Tongue (tissue), 3 donors: ENCODE measurements around the gene FRMD3. TPM values are rescaled to one million over a fixed set of nuclear protein-coding genes. Genes with fewer than 3 reads are reported as not detected.

Source experiments
- DNase-seq: peaks from one replicate; pipeline ENCODE4 v3.0.0-alpha.2; 2015
- small RNA-seq: library from RNA; depleted of rRNA; stranded (forward); fragments of <200 nt; gene quantifications from one replicate; pipeline ENCODE3, GENCODE V24; 2014; ENCODE audit warnings: low replicate concordance
- total RNA-seq: library from RNA; depleted of rRNA; stranded (reverse); fragments of >200 nt; gene quantifications from one replicate; pipeline ENCODE4 v1.2.3, GENCODE V29; 2014

Gene FRMD3
- total RNA-seq, 1 donor from 2014 or later = 33.2 TPM

DNA sequence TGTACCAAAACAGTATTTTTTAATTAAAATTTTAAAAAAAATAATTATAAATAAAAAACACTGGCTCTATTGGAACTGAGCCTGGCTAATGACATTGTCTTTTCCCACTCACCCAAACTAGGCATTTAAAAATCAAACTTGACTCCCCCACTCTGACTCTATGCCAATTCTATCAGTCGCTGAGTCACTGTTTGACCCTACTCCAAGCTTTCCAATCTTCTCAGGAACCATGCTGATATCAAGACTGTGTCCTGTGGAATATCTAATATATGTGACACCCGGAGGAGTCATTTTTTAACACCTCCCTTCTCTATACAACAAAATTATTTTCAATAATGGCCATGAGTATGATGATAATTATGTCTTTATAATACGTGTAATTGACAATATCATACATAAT, 303.7 kb downstream of the FRMD3 start:
- DNase-seq = no peak

DNA sequence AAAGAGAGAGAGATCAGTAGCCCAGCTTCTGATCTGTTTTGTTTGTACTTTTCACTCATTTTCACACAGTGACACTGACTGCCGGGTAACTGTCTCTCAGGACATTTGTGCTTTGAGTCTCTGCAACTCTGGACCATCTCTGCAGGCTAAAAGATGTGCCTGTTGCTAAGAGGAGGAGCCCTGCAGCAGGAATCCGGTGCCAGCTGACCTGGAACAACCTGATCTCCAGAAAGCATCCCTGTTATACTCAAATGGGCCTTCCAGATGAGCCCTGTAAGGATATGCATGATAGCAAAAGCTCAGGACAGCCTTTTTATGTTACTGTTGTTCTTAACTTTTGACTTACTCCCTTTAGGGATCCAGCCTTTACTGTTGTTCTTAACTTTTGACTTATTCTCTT, 304.6 kb downstream of the FRMD3 start:
- DNase-seq = no peak

DNA sequence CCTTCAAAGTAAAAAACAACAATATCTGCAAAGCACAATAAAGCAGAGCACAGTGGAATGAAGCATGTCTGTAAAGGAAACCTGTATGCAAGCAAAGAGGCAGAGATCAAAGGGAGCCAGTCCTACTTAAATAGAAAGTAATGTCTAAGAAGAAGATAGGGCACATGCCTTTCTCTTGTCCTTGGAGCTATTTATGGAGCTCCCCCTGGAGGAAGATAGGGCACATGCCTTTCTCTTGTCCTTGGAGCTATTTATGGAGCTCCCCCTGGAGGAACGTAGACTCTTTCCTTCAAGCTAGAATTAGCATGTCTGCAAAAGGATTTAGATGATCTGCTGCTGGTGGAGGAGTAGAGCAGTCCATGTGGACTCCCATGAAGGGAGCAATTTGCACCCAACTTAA, 307.2 kb downstream of the FRMD3 start:
- no peak for DNase-seq

DNA sequence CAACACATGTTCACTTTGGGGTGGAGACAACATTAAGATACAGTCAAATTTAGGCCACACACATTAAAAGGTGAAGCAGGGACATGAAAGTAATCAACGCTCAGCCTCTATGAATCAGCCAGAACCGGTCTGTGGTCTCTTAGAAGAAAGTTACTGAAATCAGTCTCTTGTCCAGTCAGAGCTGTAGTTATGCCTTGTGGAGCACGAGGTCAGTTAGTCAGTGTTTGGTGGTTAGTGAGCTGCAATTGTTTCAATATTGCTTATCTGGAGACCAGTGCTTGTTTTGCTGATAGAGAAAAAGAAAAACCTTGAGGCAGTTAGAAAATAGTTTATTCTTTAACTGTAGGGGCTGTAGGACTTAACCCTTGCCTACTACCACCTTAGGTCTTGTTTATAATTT, 317.5 kb downstream of the FRMD3 start:
- no peak for DNase-seq

DNA sequence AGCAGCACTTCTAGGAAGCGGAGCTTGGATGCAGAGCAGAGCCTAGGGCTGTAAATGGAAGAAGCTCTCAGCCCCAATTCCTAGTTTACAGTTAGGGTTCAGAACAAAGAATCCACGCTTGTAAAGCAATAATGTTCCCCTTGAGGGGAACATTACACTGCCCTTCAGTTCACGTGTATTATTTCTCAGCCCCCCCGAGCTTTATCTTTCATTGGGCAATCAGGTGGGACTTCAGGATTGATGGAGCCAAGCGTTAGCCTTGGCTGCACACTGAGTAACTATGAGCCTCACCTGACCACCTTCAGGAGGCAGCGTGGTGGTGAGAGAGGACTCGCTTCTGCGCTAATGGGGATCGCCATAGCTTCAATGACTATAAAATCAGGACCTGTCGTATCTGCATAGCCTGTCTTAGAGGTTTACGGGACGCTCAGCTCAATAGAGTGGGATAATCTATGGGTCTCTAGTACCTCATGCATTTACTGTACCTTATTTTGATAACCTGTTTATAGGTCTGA, 318.2 kb downstream of the FRMD3 start:
- DNase-seq = no peak

DNA sequence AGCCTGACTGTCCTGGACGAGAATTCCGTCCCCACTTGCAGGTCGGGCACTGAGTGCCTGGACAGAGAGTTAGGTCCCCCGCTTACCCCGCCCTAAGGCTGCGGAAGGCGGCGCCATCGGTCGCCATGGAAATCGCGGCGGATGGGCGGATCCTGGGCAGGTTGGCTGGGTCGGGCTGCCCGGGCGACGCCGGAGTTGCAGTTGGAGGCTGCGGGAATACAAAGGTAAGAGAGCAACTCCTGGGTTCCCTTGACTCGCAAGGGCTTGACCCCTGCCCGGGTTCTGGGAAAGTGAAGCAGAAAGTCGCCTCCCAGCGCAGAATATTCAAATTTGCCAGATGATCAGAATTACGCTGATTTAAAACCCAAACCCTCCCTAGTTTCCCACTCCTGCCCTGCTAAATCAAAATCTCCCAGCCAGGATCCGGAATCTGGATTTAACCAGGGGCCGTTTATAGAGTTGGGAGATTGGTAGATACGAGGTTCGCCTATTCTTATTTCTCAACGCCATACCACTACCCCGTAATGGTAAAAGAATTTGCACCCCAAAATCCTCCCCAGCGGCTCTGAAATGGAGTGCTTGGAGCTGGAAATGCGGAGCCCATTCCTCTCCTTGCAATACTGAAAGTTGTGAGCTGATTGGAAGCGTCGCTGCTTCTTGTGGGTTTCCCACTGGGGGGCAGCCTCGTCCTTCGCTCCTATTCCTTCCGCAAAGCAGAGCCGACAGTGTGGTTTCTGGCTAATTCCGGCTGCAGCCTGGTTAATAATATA, 318.9 kb downstream of the FRMD3 start:
- peak; percentile 96 for DNase-seq

DNA sequence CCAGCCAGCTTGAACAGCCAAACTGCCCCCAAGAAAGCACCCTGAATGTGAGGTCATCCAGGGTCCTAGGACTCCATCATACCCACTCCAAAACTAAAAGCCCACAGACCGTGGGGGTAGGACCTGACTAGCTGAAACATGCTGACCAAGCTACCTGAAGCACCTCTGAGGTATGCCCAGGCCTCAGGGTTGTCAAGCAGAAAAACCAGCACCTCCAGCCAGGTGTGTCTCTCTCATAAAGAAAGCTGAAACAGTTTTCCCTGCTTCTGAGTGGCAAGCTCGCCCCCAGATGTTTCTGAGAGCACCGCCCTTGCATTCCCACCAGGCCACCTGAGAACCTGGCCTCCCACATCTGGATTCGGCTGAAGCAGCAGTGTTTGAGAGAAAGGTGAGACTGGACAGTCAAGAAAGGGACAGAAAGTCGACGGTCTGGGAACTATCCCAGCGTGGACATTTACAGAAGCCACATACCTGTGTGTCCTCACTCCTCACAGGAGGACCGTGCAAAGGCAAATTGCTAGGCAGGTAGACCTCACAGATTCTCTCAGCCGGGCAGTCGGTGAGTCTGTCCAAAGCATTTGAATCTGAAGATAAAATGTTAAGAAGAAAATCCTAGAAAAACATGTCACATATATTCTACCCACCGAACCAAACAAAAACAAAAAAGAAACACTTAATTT, 319.6 kb downstream of the FRMD3 start:
- no peak for DNase-seq

DNA sequence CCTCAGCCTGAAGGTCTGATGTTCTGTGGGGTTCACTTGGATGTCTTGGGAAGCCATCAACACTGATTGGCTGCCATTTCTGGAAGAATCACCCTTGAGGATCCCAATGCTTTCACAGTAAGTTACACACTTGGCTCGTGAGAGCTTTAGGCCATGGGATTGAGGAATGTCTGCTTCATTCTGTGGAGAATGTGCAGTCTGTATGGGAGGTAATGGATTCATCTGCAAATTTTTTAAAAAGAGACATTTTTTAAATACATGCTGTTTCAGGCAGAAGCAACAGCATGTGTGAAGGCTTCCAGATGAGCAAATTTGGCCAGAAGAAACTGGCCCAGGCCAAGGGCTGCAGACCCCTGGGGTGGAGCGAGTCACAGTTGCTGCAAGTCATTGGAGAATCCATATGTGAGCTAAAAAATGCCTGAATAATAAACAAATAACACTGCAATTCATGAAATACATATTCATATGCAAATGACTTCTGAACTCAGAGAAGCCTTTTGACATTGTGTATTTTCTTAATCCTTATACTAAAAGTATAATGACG, 328.9 kb downstream of the FRMD3 start:
- DNase-seq = no peak

DNA sequence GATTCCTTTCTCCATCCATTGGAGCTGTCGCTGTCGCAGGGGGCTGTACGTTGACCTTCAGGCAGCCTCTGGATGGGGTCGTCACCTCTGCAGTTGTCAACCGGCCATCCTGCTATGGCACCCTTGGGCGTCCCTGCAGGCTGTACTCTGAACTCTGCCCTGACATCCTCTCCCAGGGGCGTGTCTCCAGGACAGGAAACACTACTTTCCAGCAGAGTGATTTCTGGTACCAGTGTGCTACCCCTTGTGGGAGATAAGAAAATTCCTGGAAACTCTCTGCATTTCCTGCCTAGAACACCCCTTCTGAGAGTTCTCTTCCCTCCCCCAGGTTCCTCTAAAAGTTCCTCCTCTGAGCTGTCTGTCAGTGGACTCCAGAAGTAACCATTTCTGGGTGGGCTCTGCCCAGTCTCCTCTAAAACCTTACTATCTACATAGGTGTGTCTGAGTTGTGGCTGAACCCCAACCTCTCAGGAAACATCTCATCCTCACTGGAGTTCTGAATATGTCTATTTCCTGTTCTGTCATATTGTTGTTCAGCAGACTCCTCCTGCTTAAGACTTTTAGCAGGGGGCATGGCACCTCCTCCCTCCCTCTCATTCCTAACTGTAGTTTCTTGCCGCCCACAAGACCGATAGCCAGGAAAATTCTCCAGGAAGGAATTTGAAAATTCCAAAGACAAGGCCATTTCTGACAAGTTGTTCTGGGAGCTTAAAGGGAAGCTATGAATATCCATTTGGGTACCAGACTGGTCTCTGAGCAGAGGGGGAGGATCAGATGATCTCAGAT, 329.9 kb downstream of the FRMD3 start:
- DNase-seq = no peak

DNA sequence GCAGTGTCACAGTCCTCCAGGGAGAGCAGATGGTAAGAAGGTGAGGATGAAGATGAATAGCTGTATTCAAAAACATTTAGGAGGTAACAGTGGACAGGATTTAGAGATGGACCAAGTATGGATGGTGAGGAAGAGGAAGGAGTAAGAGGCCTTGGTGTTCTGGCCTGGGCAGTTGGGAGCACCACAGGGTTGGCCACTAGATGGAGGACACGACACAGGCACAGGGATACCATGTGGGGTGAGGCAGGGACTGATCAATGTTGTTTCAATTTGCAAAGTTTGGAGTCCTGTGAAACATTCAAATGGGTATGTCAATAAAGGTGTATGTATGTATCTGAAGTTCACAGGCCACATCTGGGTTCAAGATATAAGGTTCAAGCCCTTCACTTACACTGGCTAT, 334.2 kb downstream of the FRMD3 start:
- DNase-seq = no peak

DNA sequence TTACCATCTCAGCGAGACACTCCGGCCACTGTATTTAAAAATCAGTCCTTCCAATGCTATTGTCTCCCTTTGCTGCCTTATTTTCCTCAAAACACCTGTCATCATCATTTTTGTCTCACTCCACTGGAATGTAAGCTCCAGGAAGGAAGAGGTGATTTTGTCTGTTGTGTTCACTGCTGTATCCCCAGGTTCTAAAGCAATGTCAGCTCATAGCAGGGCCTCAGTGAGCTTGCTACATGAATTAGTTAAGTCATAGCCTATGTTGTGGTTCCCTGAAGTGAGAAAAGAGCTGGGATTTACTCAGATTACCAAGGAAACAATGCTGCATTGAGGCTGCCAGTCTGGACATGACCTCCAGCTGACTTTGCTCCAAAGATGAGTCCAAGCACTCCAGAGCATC, 337.7 kb downstream of the FRMD3 start:
- no peak for DNase-seq

DNA sequence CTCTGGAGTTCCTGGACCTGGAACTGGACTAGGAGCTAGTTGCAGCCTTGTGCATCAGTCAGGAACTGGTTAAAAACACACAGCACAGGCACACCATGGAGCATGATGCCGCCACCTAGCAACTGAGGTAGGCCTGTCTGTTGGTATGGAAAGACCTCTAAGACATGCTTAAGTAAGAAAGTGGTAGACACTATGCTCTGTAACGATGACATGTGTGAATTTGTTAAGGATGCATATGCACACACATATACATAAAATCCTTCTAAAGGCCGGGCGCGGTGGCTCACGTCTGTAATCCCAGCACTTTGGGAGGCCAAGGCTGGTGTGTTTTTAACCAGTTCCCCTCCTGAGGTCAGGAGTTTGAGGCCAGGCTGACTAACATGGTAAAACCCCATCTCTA, 338.4 kb downstream of the FRMD3 start:
- DNase-seq = no peak

DNA sequence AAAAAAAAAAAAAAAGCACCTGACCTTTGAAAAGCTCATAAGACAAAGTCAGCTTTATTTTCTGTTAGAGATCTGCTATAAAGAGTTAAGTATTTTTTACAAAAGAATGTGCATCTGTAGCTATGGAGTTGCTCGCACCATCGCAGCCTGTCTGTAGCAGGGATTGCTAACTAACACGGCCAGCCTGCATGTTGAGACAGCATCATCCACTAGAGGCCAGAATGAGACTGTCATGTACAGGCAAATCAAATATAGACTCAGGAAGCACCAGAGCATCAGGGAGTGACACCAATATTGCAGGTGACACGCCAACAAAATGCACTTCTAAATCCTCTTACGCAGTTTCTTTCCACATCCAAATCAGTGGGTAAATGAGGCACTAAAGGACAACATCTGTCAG, 339.0 kb downstream of the FRMD3 start:
- DNase-seq = peak; percentile 78

DNA sequence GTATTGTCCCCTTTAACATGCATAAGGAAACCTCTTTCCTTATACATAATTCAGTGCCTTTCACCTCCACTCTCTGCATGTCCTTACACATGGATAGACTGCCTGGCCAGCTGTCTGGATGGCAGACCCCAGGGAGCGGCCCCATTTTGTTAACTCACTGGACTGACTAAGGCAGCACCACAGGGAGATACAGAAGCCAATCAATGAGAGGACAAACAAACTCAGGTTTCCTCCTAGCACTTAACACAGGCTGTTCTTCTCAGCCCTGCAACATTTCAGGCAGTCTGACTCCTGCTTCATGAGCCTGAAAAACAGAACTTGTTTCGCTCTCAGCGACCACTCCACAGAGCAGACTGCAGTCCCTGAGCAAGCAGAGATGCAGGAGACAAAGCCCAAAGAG, 339.8 kb downstream of the FRMD3 start:
- peak; percentile 3 for DNase-seq

DNA sequence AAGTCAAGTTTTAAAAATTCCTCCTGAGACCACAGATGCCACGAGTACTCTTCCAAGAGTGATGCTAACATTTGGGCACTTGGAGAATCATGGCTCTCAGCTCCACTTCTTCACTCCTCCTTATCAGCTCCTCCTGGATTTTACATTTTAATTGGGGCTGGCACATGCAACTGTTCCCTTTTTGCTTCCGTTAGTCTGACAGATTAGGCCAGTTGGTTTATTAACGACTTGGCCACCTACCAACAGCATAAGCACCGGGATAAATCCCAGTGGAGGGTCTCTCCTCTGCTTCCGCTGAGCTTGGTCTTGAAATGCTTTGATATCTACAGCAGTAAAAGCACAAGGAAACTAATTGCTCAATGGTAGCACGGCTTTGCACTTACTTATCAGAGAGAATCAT, 340.6 kb downstream of the FRMD3 start:
- peak; percentile 37 for DNase-seq

DNA sequence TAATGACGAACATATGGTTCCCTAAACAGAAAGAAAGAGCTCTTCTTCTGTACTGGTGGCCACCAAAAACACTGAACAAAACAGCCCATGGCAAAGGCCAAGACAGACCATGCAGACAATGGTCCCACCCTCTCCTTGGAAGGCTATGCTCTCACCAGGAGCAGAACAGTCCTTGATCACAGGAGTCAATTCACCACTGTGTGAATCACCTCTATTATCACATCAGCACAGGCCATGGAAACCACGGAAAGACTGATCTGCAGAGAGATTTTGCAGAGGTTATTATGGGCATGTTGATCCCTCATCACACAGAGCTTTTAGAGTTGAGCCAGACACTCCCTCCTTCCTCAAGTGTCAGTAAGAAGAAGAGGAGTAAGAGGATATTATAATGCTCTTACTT, 341.3 kb downstream of the FRMD3 start:
- no peak for DNase-seq

Small RNAs within 50 kb of the gene (small RNA-seq; reads per million reads assigned to genes)
- gene AL137847.3 (not detected), gene RN7SKP242 (not detected), gene RNU4-29P (not detected)

Other genes with a start within 250 kb of the FRMD3 start
- 3.7 TPM for gene IDNK, start 84.7 kb upstream of the FRMD3 start, total RNA-seq
- gene UBQLN1, start 169.6 kb upstream of the FRMD3 start, total RNA-seq = 106 TPM